DOHH2 (cell line): ENCODE measurements around the gene PHETA2.
"Not testable (repeated sequence)": the region's sequence is repeated elsewhere in the genome, so short reads cannot be mapped to it uniquely, and the experiment has no call there.

ENCODE experiments used
- H3F3A ChIP-seq: fragments of 200-600 bp; sonication (generic), shearing (Covaris generic); 2 replicates; pipeline ENCODE4 v1.6.0; 2016; ENCODE audit warnings: antibody characterized with exemption, mild to moderate bottlenecking; ENCODE audit not compliant: control insufficient read depth, insufficient read depth
- H3K27ac ChIP-seq: fragments of 200-600 bp; sonication (generic); 2 replicates; pipeline ENCODE4 v1.5.1; 2014; ENCODE audit warnings: low read depth, mild to moderate bottlenecking, low read length, moderate library complexity
- H3K27me3 ChIP-seq: fragments of 200-600 bp; sonication (generic); 2 replicates; pipeline ENCODE4 v1.6.1; 2014; ENCODE audit warnings: mild to moderate bottlenecking, low read length, mixed read lengths; ENCODE audit not compliant: control insufficient read depth
- H3K36me3 ChIP-seq: fragments of 200-600 bp; sonication (generic); 2 replicates; pipeline ENCODE4 v1.6.1; 2014; ENCODE audit warnings: mild to moderate bottlenecking, low read length, moderate library complexity, mixed read lengths; ENCODE audit not compliant: control insufficient read depth
- H3K4me1 ChIP-seq: fragments of 200-600 bp; sonication (generic); 2 replicates; pipeline ENCODE4 v1.6.1; 2014; ENCODE audit warnings: mild to moderate bottlenecking, low read length, mixed read lengths; ENCODE audit not compliant: control insufficient read depth
- H3K4me2 ChIP-seq: fragments of 200-600 bp; sonication (generic); 2 replicates; pipeline ENCODE4 v1.6.0; 2014; ENCODE audit warnings: mild to moderate bottlenecking, low read length, moderate library complexity
- H3K4me3 ChIP-seq: fragments of 200-600 bp; sonication (generic); 2 replicates; pipeline ENCODE4 v1.5.1; 2014; ENCODE audit warnings: mild to moderate bottlenecking, low read length, mixed read lengths
- H3K79me2 ChIP-seq: fragments of 200-600 bp; sonication (generic); 2 replicates; pipeline ENCODE4 v1.6.1; 2014; ENCODE audit warnings: mild to moderate bottlenecking, low read length, mixed read lengths; ENCODE audit not compliant: control insufficient read depth
- H3K9me2 ChIP-seq: fragments of 200-600 bp; sonication (generic); replicated peaks from 2 replicates; pipeline ENCODE4 v1.6.1; 2014; ENCODE audit warnings: mild to moderate bottlenecking, low read length, mixed read lengths; ENCODE audit not compliant: control insufficient read depth
- H3K9me3 ChIP-seq: fragments of 200-600 bp; sonication (generic); 2 replicates; pipeline ENCODE4 v1.6.1; 2014; ENCODE audit warnings: antibody characterized with exemption, low read length, mixed read lengths; ENCODE audit not compliant: control insufficient read depth, insufficient read depth
- H4K20me1 ChIP-seq: fragments of 200-600 bp; sonication (generic); 2 replicates; pipeline ENCODE4 v1.6.0; 2014; ENCODE audit warnings: low read depth, mild to moderate bottlenecking, antibody characterized with exemption, low read length, moderate library complexity; ENCODE audit not compliant: control insufficient read depth, insufficient read depth
- CTCF ChIP-seq: fragments of 200-600 bp; sonication (generic); IDR thresholded peaks from one replicate; pipeline ENCODE4 v1.5.1; 2014; ENCODE audit warnings: antibody characterized with exemption, mild to moderate bottlenecking, low read depth, low read length; ENCODE audit not compliant: poor library complexity, severe bottlenecking
- EZH2phosphoT487 ChIP-seq: fragments of 200-600 bp; sonication (generic); IDR thresholded peaks from 2 replicates; pipeline ENCODE4 v1.6.1; 2017; ENCODE audit warnings: borderline replicate concordance, mild to moderate bottlenecking, antibody characterized with exemption, low read length, moderate library complexity, mixed read lengths

Gene PHETA2

GRCh38 chr22:42116848-42117424 lies 42.9 kb downstream of the PHETA2 start:
- no peak overlapping the region for H3K4me3 ChIP-seq
- H3K4me2 ChIP-seq, result no peak overlapping the region
- H4K20me1 ChIP-seq, result no peaks in the 10 kb centered on the region
- no peak overlapping the region for H3K27ac ChIP-seq
- no peak for TF ChIP-seq EZH2phosphoT487
- peak; percentile 63 for TF ChIP-seq CTCF
- H3K9me3 ChIP-seq, result peaks cover 6% of the 10 kb centered on the region
- no peaks in the 10 kb centered on the region for H3K27me3 ChIP-seq
- no peaks in the 10 kb centered on the region for H3K79me2 ChIP-seq
- H3F3A ChIP-seq, result no peaks in the 10 kb centered on the region
- no peaks in the 10 kb centered on the region for H3K9me2 ChIP-seq
- H3K4me1 ChIP-seq, result peaks cover 14% of the 10 kb centered on the region
- H3K36me3 ChIP-seq, result no peaks in the 10 kb centered on the region

GRCh38 chr22:42120231-42121021 lies 46.4 kb downstream of the PHETA2 start:
- not testable (repeated sequence) for H3K4me3 ChIP-seq, H3K79me2 ChIP-seq, H3F3A ChIP-seq, H3K9me3 ChIP-seq, H3K27me3 ChIP-seq, H3K9me2 ChIP-seq, H4K20me1 ChIP-seq, H3K27ac ChIP-seq, H3K36me3 ChIP-seq
- Histone ChIP-seq H3K4me1 (peaks cover 14% of the 10 kb centered on the region), H3K4me2 (peak overlapping the region; percentile 28)

GRCh38 chr22:42123529-42123928 lies 49.5 kb downstream of the PHETA2 start:
- not testable (repeated sequence) for H3K9me3 ChIP-seq

GRCh38 chr22:42127606-42128005 lies 53.6 kb downstream of the PHETA2 start:
- Histone ChIP-seq H3K4me3 (no peak overlapping the region), H3K79me2 (no peaks in the 10 kb centered on the region), H3K27me3 (no peaks in the 10 kb centered on the region), H3K9me2 (no peaks in the 10 kb centered on the region), H3K4me2 (no peak overlapping the region), H3F3A (no peaks in the 10 kb centered on the region), H3K36me3 (no peaks in the 10 kb centered on the region), H3K9me3 (no peaks in the 10 kb centered on the region), H4K20me1 (no peaks in the 10 kb centered on the region), H3K27ac (no peak overlapping the region), H3K4me1 (no peaks in the 10 kb centered on the region)
- TF ChIP-seq EZH2phosphoT487 (no peak), CTCF (no peak)

More at GRCh38 chr22:42123529-42123928, 49.5 kb downstream of the PHETA2 start:
- not testable (repeated sequence) for H3F3A ChIP-seq, H3K4me3 ChIP-seq, H3K27me3 ChIP-seq, H3K36me3 ChIP-seq, H3K79me2 ChIP-seq, H3K27ac ChIP-seq, H4K20me1 ChIP-seq, H3K4me2 ChIP-seq, H3K9me2 ChIP-seq
- peaks cover 14% of the 10 kb centered on the region for H3K4me1 ChIP-seq

- not testable (repeated sequence) for H3K36me3 ChIP-seq, H3F3A ChIP-seq, H3K4me2 ChIP-seq, H3K9me3 ChIP-seq, H3K9me2 ChIP-seq, H3K27ac ChIP-seq, H3K4me3 ChIP-seq, H3K4me1 ChIP-seq, H4K20me1 ChIP-seq, H3K27me3 ChIP-seq, H3K79me2 ChIP-seq
Observed at GRCh38 chr22:42128007-42128406, 54.0 kb downstream of the PHETA2 start.
